ENCODE data around the gene CDADC1.

CDADC1 gene

GRCh38 chr13:49220036-49220855, 27.5 kb upstream of the CDADC1 start, which contains the start of gene MLNR:
Gene MLNR, plus strand, starts transcription at chr13:49220338. Its CDS starts 0 bp downstream, at chr13:49220338.
- no peak within 1 kb of the TSS for H3K27ac ChIP-seq
- DNase-seq (ENCODE audit: low spot score) = no peak
- no peak for TF ChIP-seq CTCF (IDR thresholded peaks at IDR 0.05)
- peak within 1 kb of the TSS; percentile 69 for H3K4me3 ChIP-seq

DNA sequence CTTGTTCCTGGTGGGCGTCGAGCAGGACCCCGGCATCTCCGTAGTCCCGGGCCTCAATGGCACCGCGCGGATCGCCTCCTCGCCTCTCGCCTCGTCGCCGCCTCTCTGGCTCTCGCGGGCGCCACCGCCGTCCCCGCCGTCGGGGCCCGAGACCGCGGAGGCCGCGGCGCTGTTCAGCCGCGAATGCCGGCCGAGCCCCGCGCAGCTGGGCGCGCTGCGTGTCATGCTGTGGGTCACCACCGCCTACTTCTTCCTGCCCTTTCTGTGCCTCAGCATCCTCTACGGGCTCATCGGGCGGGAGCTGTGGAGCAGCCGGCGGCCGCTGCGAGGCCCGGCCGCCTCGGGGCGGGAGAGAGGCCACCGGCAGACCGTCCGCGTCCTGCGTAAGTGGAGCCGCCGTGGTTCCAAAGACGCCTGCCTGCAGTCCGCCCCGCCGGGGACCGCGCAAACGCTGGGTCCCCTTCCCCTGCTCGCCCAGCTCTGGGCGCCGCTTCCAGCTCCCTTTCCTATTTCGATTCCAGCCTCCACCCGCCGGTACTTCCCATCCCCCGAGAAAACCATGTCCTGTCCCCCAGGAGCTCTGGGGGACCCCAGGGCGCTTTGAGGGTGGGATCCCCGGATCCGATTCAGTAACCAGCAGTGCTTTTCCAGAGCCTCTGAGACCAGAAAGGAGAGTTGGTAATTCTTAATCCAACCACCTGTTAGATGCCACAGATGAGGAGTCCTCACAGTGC, 26.7 kb upstream of the CDADC1 start:
- H3K27ac ChIP-seq = no peak overlapping the region
- DNase-seq (ENCODE audit: low spot score) = no peak
- TF ChIP-seq CTCF (IDR thresholded peaks at IDR 0.05) = no peak
- H3K4me3 ChIP-seq = peak overlapping the region; percentile 69

DNA sequence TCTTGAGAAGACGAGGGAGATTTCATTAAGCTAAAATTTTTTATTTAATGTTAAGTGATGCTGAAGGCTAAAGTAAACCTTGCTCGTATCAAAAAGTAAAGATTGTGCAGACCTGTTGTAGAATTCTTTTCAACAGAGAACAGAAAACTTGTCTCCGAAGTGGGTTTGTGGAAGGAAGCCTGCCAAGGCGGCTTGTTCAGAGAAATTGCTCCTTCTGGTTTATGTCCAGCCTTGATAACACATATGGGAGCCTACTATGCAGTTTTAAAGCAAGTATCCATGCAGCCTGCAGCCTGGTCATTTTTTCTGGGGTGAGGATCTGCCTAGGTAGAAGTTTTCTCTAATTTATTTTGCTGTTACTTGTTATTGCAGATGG, 26.1 kb upstream of the CDADC1 start:
- Histone ChIP-seq H3K27ac (no peak overlapping the region), H3K4me3 (no peak overlapping the region)
- no peak for TF ChIP-seq CTCF (IDR thresholded peaks at IDR 0.05)
- DNase-seq (ENCODE audit: low spot score) = no peak

GRCh38 chr13:49225223-49226042, 22.3 kb upstream of the CDADC1 start:
- TF ChIP-seq CTCF (IDR thresholded peaks at IDR 0.05) = no peak
- no peak overlapping the region for H3K27ac ChIP-seq
- no peak for DNase-seq (ENCODE audit: low spot score)
- no peak overlapping the region for H3K4me3 ChIP-seq

DNA sequence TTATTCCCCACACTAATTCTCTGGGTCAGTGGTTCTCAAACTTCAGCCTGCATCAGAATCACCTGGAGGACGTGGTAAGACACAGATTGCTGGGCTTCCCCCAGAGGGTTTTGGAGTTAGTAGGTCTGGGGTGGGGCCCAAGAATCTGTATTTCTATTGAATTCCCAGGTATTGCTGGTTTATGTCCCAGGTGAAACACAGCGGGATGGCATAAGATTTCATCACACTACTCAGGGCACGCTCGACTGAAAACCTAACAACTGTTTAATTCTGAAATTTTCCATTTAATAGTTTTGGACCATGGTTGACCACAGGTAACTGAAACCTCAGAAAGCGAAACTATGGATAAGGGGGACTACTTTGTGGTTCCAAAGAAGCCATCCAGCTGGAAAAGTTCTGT, 21.1 kb upstream of the CDADC1 start:
- H3K4me3 ChIP-seq = no peak overlapping the region
- no peak for DNase-seq (ENCODE audit: low spot score)
- no peak overlapping the region for H3K27ac ChIP-seq
- TF ChIP-seq CTCF (IDR thresholded peaks at IDR 0.05) = no peak

- DNase-seq (ENCODE audit: low spot score) = no peak
- no peak overlapping the region for H3K27ac ChIP-seq
- no peak overlapping the region for H3K4me3 ChIP-seq
- no peak for TF ChIP-seq CTCF (IDR thresholded peaks at IDR 0.05)
Measured at GRCh38 chr13:49234741-49235140, 13.0 kb upstream of the CDADC1 start.

Measured in coronary artery (tissue), 2 donors.